OCI-LY7 (cell line): ENCODE measurements around the gene AP2A1. TPM values are rescaled to one million over a fixed set of nuclear protein-coding genes. Genes with fewer than 3 reads are reported as not detected.

ENCODE experiments used
- BruUV-seq: library from RNA; stranded (reverse); fragments of 400-500 nt; replicated peaks from 2 replicates; lab custom pipeline; 2021; lab: Mats Ljungman, UMichigan
- CTCF ChIA-PET: fragments of 300-600 bp; sonication (Branson Sonifier 250); formaldehyde crosslinking; loops from one replicate; lab custom pipeline; 2022; ENCODE audit warnings: antibody characterized with exemption; ENCODE audit not compliant: unreplicated experiment; lab: Charles Lee
- POLR2A ChIA-PET: fragments of 300-600 bp; sonication (Branson Sonifier 250); formaldehyde crosslinking; loops from one replicate; lab custom pipeline; 2022; ENCODE audit warnings: antibody characterized with exemption; lab: Charles Lee
- DNase-seq: peaks from one replicate; pipeline ENCODE4 v3.0.0-alpha.2; 2015; ENCODE audit warnings: low spot score
- H2AFZ ChIP-seq: fragments of 200-600 bp; sonication (generic), shearing (Covaris generic); 2 replicates; pipeline ENCODE4 v1.6.1; 2014; ENCODE audit warnings: mild to moderate bottlenecking, antibody characterized with exemption, low read length, moderate library complexity
- H3K27ac ChIP-seq: fragments of 200-600 bp; sonication (generic); 2 replicates; pipeline ENCODE4 v1.5.1; 2014; ENCODE audit warnings: mixed run types, low read depth, mild to moderate bottlenecking, moderate library complexity, low read length, inconsistent platforms; ENCODE audit not compliant: poor library complexity, severe bottlenecking
- H3K36me3 ChIP-seq: fragments of 200-600 bp; sonication (generic); 2 replicates; pipeline ENCODE4 v1.6.1; 2014; ENCODE audit warnings: mild to moderate bottlenecking, antibody characterized with exemption, low read length, moderate library complexity, mixed read lengths; ENCODE audit not compliant: insufficient read depth
- H3K4me1 ChIP-seq: fragments of 200-600 bp; sonication (generic); 2 replicates; pipeline ENCODE4 v1.5.1; 2014; ENCODE audit warnings: mild to moderate bottlenecking, low read length; ENCODE audit not compliant: insufficient read depth, poor library complexity, severe bottlenecking
- H3K4me2 ChIP-seq: fragments of 200-600 bp; sonication (generic); 2 replicates; pipeline ENCODE4 v1.6.1; 2014; ENCODE audit warnings: mild to moderate bottlenecking, low read length
- H3K4me3 ChIP-seq: fragments of 200-600 bp; sonication (generic); 2 replicates; pipeline ENCODE4 v1.5.1; 2014; ENCODE audit warnings: mild to moderate bottlenecking, low read depth, low read length; ENCODE audit not compliant: poor library complexity, severe bottlenecking
- H3K79me2 ChIP-seq: fragments of 200-600 bp; sonication (generic); 2 replicates; pipeline ENCODE4 v1.6.1; 2016; ENCODE audit warnings: low read depth, mild to moderate bottlenecking, low read length, moderate library complexity, mixed read lengths; ENCODE audit not compliant: insufficient read depth
- H3K9me2 ChIP-seq: fragments of 200-600 bp; sonication (generic); 2 replicates; pipeline ENCODE4 v1.6.1; 2016; ENCODE audit warnings: mild to moderate bottlenecking, low read length, mixed read lengths; ENCODE audit not compliant: insufficient read depth
- H3K9me3 ChIP-seq: fragments of 200-600 bp; sonication (generic); 2 replicates; pipeline ENCODE4 v1.6.1; 2014; ENCODE audit warnings: mild to moderate bottlenecking, mixed run types, low read length, mixed read lengths
- H4K20me1 ChIP-seq: fragments of 200-600 bp; sonication (generic); 2 replicates; pipeline ENCODE4 v1.6.1; 2014; ENCODE audit warnings: mild to moderate bottlenecking, antibody characterized with exemption, low read length, moderate library complexity, mixed read lengths; ENCODE audit not compliant: insufficient read depth
- EZH2phosphoT487 ChIP-seq: fragments of 200-600 bp; sonication (generic); IDR thresholded peaks from 2 replicates; pipeline ENCODE4 v1.6.1; 2018; ENCODE audit warnings: low read depth, borderline replicate concordance, mild to moderate bottlenecking, mixed run types, antibody characterized with exemption, low read length, moderate library complexity, mixed read lengths
- intact Hi-C: fragments of 100-400 bp; cut with micrococcal nuclease; formaldehyde crosslinking; loops from one replicate; pipeline ENCODE4 v1.10.0; 2022; ENCODE audit not compliant: unreplicated experiment
- total RNA-seq, 2 experiments: library from RNA; depleted of rRNA in 1 of 2; stranded (reverse); fragments of >200 nt in 1 of 2; shearing (Covaris generic) in 1 of 2; gene quantifications; 2 replicates each; pipeline ENCODE4 v1.2.3, GENCODE V29; 2014 to 2022
- TF ChIP-seq, protein P1 (sequence below): fragments of 200-600 bp; sonication (generic); conservative IDR thresholded peaks from 2 replicates; pipeline ENCODE4 v1.5.1; 2014; ENCODE audit warnings: mild to moderate bottlenecking, antibody characterized with exemption, low read length, moderate library complexity, mixed read lengths

AP2A1 gene
- total RNA-seq, 2 experiments from 2014 or later: 46.9 to 47.4 TPM

DNA sequence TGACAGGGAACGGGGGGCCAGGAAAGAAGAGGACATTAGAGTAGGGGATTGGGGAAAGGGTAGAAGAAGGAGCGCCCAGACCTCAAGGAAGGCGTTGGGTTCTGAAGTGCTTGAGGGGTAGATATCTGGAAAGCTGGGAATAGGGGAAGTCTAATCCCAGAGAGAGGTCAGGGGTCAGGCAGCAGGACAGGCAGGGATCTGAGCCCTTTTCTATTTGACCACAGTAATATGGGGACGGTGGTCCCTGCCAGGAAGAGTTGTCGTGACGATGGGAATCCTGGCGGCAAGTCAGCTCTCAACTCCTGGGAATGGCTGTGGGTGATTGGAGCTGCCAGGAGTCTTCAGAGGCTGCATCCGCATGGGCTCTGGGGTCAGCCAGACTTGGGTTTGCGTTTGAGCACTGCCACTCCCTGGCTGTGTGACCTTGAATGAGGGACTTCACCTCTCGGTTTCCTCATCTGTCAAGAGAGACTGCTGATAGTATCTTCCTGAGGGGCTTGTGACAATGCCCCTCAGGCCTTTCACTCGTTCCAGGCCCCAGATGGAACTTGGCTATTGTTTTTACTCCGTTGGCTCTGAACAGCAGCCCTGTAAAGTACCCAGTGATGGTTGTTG is 1.3 kb downstream of the AP2A1 start:
- intact Hi-C loops: loop anchor here (10.0 kb wide), 1 partner anchor 273 kb away; the partner anchor contains the start of gene RPS11
- no peaks in the 10 kb centered on the region for H3K9me2 ChIP-seq
- POLR2A ChIA-PET: interaction anchor here (1.1 kb wide), 1 partner anchor 22 kb away, joined by 3 read pairs; no protein-coding TSS in a partner anchor
- no peak for TF ChIP-seq EZH2phosphoT487
- TF ChIP-seq, protein P1, sequence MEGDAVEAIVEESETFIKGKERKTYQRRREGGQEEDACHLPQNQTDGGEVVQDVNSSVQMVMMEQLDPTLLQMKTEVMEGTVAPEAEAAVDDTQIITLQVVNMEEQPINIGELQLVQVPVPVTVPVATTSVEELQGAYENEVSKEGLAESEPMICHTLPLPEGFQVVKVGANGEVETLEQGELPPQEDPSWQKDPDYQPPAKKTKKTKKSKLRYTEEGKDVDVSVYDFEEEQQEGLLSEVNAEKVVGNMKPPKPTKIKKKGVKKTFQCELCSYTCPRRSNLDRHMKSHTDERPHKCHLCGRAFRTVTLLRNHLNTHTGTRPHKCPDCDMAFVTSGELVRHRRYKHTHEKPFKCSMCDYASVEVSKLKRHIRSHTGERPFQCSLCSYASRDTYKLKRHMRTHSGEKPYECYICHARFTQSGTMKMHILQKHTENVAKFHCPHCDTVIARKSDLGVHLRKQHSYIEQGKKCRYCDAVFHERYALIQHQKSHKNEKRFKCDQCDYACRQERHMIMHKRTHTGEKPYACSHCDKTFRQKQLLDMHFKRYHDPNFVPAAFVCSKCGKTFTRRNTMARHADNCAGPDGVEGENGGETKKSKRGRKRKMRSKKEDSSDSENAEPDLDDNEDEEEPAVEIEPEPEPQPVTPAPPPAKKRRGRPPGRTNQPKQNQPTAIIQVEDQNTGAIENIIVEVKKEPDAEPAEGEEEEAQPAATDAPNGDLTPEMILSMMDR: no peak
- peak overlapping the region; percentile 72 for H3K4me2 ChIP-seq
- H4K20me1 ChIP-seq: peaks cover 3% of the 10 kb centered on the region; the same call in 1 of the 2 replicates
- H3K79me2 ChIP-seq: peaks cover 11% of the 10 kb centered on the region; the same call in 1 of the 2 replicates
- no peaks in the 10 kb centered on the region for H3K9me3 ChIP-seq
- no peak overlapping the region for H2AFZ ChIP-seq
- DNase-seq: no peak
- peak overlapping the region; percentile 98 for H3K4me3 ChIP-seq
- no peaks in the 10 kb centered on the region; the same call in 1 of the 2 replicates for H3K36me3 ChIP-seq
- CTCF ChIA-PET: no interaction called here
- BruUV-seq: no TSS peak
- H3K27ac ChIP-seq: no peak overlapping the region
- peaks cover 21% of the 10 kb centered on the region for H3K4me1 ChIP-seq

DNA sequence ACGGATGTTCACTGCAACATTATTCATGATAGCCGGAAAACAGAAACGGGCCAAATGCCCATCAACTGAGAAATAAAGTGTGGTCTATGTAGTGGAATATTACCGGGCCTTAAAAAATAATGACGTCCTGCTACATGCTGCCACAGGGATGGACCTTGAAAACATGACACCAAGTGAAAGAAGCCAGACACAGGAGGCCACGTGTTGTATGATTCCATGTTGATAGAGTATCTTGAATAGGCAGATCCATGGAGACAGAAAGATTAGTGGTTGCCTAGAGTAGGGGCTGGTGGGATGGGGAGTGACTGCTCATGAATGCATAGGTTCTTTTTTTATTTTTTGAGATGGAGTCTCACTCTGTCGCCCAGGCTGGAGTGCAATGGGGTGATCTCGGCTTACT is 3.7 kb downstream of the AP2A1 start:
- H3K4me2 ChIP-seq: no peak overlapping the region
- H3K9me2 ChIP-seq: no peaks in the 10 kb centered on the region
- no TSS peak for BruUV-seq
- peaks cover 11% of the 10 kb centered on the region; the same call in 1 of the 2 replicates for H3K79me2 ChIP-seq
- TF ChIP-seq, protein P1: no peak
- TF ChIP-seq EZH2phosphoT487: no peak
- POLR2A ChIA-PET: no interaction called here
- intact Hi-C loops: no loop called here
- DNase-seq: no peak
- no peak overlapping the region for H3K4me3 ChIP-seq
- H2AFZ ChIP-seq: no peak overlapping the region
- H3K9me3 ChIP-seq: no peaks in the 10 kb centered on the region
- CTCF ChIA-PET: no interaction called here
- H3K36me3 ChIP-seq: no peaks in the 10 kb centered on the region; the same call in 1 of the 2 replicates
- peaks cover 3% of the 10 kb centered on the region; the same call in 1 of the 2 replicates for H4K20me1 ChIP-seq
- H3K4me1 ChIP-seq: peaks cover 18% of the 10 kb centered on the region
- H3K27ac ChIP-seq: no peak overlapping the region

DNA sequence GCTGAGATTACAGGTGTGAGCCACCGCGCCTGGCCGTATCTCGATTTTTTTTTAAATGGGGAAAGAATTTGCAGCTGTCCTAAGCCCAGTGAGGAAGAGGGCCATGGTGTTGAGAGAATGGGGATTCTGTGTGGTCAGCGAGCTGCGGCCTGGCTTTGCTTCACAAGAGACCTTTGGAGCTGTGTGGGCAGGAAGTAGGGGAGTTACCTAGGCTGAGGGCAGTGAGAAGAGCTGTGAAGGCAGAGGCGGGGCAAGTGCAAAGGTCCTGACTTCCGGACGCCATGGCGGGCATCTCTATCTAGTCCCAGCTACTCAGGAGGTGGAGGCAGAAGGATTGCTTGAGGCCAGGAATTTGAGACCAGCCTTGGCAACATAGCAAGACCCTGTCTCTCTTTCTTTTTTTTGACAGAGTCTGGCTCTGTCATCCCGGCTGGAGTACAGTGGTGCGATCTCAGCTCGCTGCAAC is 4.9 kb downstream of the AP2A1 start:
- H2AFZ ChIP-seq: no peak overlapping the region
- intact Hi-C loops: no loop called here
- DNase-seq: peak; percentile 33
- H3K79me2 ChIP-seq: peaks cover 11% of the 10 kb centered on the region; the same call in 1 of the 2 replicates
- peaks cover 13% of the 10 kb centered on the region for H3K4me1 ChIP-seq
- ChIA-PET POLR2A (interaction anchor here (0.7 kb wide), 1 partner anchor 42 kb away, joined by 3 read pairs; the partner anchor contains the start of gene FUZ), CTCF (no interaction called here)
- peaks cover 3% of the 10 kb centered on the region; the same call in 1 of the 2 replicates for H4K20me1 ChIP-seq
- BruUV-seq: no TSS peak
- peaks cover 10% of the 10 kb centered on the region for H3K36me3 ChIP-seq
- TF ChIP-seq EZH2phosphoT487: no peak
- TF ChIP-seq, protein P1: no peak
- H3K9me3 ChIP-seq: no peaks in the 10 kb centered on the region
- H3K27ac ChIP-seq: no peak overlapping the region
- no peak overlapping the region for H3K4me2 ChIP-seq
- H3K9me2 ChIP-seq: no peaks in the 10 kb centered on the region
- H3K4me3 ChIP-seq: no peak overlapping the region
